Mononuclear cell (primary cell): ENCODE data around the gene RNU6-7. TPM values are rescaled to one million over a fixed set of nuclear protein-coding genes. Genes with fewer than 3 reads are reported as not detected.

Experiments used
- H3K27me3 ChIP-seq: 2 replicates; pipeline ENCODE4 v1.6.0; 2011; ENCODE audit warnings: low read length, control low read depth; ENCODE audit not compliant: insufficient read depth
- H3K4me1 ChIP-seq: 2 replicates; pipeline ENCODE4 v1.5.1; 2011; ENCODE audit warnings: mild to moderate bottlenecking, low read length, control low read depth; ENCODE audit not compliant: insufficient read depth
- H3K4me3 ChIP-seq: 2 replicates; pipeline ENCODE4 v1.5.1; 2011; ENCODE audit warnings: mild to moderate bottlenecking, low read length, moderate library complexity
- H3K9me3 ChIP-seq: 2 replicates; pipeline ENCODE4 v1.5.1; 2011; ENCODE audit warnings: low read depth, mild to moderate bottlenecking, control low read depth, low read length
- total RNA-seq: library from RNA; depleted of rRNA; stranded (reverse); fragments of >200 nt; gene quantifications from one replicate; pipeline ENCODE4 v1.2.3, GENCODE V29; 2012

RNU6-7 gene
- total RNA-seq, 1 donor = not detected

DNA sequence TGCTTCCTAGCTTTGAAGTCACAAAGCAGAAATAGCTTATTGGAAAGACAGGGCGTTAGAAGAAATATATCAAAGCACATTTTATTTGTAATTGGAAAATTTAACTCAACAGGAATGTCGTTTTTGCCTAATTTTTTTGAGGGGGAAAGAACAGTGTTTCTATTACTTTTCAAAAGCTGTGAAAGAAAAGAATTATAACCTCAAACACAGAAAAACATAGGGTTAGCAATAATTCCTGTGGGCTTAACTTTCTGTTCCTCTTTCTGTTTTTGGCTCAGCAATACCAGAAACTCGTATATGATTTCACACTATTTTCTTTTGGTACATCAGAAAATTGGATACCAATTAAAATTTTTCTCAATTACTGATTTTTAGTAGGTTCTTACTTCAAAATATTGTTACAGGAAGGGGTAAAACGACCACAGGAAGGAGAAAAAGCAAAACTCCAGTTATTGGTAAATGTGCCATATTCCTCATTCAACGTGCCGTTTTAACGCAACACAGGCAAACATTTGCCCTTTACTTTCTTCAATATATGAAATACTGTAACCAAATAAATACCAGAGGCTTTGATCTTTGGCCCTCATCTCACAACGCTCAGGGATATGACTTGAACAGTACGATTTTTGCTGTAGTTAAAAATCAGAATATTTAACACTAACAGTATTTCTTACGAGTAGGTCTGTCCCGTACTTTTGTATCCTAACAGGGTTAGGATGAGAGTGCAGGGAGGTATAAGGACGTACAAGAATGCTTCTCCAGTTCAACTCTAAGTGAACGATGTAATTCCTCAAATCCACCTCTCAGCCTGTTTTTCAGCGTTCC, 1.3 kb upstream of the RNU6-7 start:
- Histone ChIP-seq H3K27me3 (peaks cover 12% of the 10 kb centered on the region), H3K9me3 (no peaks in the 10 kb centered on the region), H3K4me1 (peaks cover 37% of the 10 kb centered on the region), H3K4me3 (peak overlapping the region; percentile 64)

DNA sequence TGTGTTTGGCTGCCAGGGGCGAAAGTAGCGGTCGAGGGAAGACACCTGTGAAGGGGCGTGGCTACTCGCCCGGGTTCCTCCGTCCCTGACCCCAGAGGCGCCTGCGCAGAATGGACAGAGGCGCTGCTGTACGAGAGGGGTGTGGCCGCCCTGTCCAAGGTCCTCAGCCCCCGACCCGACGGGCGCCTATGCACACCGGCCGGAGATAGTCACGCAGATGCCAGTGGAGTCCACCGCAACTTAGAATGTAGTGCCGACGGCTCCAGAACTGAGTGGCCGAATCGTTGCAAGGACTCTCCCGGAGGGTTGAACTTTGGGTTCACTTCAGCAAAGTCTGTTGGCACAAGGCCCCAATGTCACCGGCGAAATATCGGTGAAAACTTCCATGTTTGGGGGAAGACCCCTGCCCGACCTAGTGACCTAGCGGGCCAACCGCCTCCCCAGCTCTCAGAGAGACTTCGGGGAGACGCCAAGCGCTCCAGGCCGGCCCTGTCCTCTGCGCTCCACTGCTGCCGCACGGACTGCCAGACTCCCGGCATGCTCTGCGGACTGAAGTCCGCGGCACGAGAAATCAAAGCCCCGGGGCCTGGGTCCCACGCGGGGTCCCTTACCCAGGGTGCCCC, 541 bp upstream of the RNU6-7 start:
- no peaks in the 10 kb centered on the region for H3K9me3 ChIP-seq
- peaks cover 44% of the 10 kb centered on the region for H3K4me1 ChIP-seq
- H3K27me3 ChIP-seq = peaks cover 12% of the 10 kb centered on the region
- H3K4me3 ChIP-seq = peak overlapping the region; percentile 64

DNA sequence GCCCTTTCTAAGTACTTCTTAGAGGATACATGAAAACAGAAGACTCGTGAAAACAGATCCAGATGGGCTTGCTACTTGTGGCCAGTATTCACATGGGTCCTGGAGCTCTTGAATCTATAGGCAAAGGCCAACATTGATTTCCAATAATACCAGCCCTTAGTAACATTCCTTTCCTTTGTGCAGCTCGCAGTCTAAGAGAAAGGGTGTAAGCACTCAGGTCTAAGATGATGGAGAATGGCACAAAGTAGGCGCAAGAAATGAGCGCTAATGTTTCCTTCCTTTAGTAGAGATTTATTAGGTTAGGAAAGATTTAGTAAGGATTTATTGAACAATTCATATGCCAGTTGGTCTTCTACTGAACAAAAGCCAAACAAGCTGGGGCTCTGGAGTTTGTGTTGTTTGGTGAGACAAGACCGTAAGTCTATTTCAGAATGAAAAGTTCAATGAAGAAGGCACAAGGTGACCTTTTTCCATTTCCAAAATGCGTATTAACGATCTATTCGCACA, 699 bp downstream of the RNU6-7 start:
- H3K4me1 ChIP-seq = peaks cover 44% of the 10 kb centered on the region
- H3K27me3 ChIP-seq = peaks cover 12% of the 10 kb centered on the region
- H3K9me3 ChIP-seq = no peaks in the 10 kb centered on the region
- H3K4me3 ChIP-seq = peak overlapping the region; percentile 64

DNA sequence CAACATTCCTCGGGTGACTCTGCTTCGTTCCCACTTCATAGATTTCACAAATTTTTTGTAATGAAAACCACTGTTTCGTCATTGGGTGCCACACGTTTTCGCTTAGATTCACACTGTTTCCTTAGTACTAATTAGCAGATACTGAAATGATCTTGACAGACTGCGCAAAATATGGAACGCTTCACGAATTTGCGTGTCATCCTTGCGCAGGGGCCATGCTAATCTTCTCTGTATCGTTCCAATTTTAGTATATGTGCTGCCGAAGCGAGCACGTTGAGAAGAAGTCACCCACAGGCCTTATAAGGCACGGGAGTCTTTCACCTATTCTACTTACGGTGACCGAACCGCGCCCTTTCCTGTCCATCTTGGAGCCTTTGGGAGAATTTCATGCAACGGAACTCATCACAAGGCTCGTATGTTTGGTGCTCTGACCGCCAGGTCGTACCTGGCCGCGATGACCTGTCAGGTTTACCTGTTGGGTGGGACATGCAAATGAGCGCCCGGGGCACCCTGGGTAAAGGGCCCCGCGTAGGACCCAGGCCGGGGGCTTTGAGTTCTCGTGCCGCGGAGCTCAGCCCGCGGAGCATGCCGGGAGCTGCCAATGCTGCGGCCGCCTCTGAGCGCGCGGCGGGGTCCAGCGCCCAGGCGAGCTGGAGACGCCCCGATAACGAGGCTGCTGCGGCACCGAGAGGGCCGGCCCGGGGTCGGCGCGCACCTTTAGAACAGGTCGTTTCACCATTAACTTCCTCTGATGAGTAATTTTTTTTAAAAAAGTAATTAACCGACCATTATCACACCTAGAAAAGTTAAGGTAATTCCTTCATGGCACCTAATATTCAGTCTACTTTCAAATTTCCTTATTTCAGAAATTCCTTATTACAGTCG, 1.4 kb downstream of the RNU6-7 start, which contains the start of gene RNU6-8:
Gene RNU6-8 (minus strand): TSS at position 272 of the 885 bp plus-strand sequence.
- peak within 1 kb of the TSS; percentile 64 for H3K4me3 ChIP-seq
- H3K9me3 ChIP-seq = no peaks in the 10 kb centered on the region
- peaks cover 44% of the 10 kb centered on the region for H3K4me1 ChIP-seq
- peaks cover 12% of the 10 kb centered on the region for H3K27me3 ChIP-seq

DNA sequence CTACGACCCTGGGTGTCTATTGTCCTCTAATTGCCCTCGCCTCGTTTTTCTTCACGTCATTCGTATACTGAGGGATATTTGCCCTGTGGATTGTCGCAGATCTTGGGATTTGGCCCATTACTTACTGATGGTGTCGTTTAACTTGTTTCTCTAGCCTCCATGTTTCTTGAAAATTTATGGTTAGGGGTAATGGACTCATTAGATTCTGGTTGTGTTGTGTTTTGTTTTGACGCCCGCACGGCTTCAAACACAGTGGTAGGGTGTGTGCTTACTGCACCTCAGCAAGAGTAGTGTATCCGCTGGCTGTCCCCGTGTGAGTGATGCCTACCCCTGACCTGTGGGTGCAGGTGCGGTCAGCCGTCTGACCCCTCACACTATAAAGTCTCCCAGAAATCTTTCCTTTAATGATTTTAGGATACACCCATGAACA, 2.1 kb downstream of the RNU6-7 start:
- H3K27me3 ChIP-seq = peaks cover 12% of the 10 kb centered on the region
- H3K4me1 ChIP-seq = peaks cover 44% of the 10 kb centered on the region
- peak overlapping the region; percentile 64 for H3K4me3 ChIP-seq
- H3K9me3 ChIP-seq = no peaks in the 10 kb centered on the region

DNA sequence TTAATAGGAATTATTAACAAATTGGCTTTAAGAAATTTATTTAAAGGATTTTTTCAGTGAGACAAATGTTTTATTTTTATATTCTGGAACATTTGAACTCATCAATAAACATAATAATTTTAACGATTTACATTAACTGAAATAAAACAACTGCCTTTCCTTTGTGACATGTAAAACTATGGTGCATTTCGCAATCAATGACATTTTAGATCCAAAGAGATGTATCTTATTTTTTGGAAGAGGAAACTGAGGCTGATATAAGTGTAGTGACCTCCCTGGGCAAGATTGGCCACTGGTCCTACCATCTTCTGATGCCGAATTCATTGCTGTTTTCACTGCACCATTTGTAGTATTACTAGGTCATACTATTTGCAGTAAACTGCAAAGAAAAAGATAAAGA, 3.7 kb downstream of the RNU6-7 start:
- peaks cover 44% of the 10 kb centered on the region for H3K4me1 ChIP-seq
- H3K9me3 ChIP-seq = no peaks in the 10 kb centered on the region
- peaks cover 12% of the 10 kb centered on the region for H3K27me3 ChIP-seq
- no peak overlapping the region for H3K4me3 ChIP-seq

DNA sequence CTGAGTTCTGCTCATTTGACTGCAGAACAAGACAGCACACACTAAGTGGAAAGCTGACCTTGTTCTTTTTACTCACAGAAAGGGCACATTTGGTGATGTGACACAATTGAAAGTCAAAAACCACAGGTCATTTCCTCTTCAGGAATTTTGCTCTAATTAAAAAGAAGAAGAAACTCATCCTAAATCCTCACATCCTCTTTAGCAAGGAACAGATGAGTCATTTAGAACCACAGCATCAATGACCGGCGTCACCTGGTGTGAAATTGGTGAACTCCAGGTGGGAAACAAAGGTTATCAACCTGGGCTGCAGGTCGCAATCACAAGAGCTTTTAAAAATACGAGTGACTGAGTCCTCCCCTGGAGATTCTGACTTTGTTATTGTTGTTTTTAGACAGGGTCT, 4.1 kb downstream of the RNU6-7 start:
- H3K27me3 ChIP-seq = peaks cover 12% of the 10 kb centered on the region
- H3K4me3 ChIP-seq = no peak overlapping the region
- no peaks in the 10 kb centered on the region for H3K9me3 ChIP-seq
- H3K4me1 ChIP-seq = peaks cover 40% of the 10 kb centered on the region

DNA sequence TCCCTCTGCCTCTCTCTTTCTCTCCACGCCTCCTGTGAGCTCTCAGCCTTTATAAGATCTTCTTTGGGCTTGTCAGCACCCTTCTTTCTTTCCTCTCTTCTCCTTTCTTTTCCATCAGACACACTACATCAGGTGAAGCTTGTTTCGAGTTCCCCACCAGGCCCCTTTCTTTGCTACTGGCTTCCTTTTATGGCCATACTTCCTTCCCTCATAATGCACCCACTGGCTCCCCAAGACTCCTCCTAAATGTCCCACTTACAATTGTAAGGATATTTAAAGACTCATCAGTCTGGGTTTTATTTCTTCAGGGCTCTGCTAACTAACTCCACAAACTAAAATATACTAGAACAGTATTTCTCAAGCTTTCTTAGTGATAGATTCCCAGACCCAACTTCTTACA, 4.7 kb downstream of the RNU6-7 start:
- Histone ChIP-seq H3K27me3 (peaks cover 12% of the 10 kb centered on the region), H3K4me1 (peaks cover 34% of the 10 kb centered on the region), H3K9me3 (no peaks in the 10 kb centered on the region), H3K4me3 (no peak overlapping the region)

DNA sequence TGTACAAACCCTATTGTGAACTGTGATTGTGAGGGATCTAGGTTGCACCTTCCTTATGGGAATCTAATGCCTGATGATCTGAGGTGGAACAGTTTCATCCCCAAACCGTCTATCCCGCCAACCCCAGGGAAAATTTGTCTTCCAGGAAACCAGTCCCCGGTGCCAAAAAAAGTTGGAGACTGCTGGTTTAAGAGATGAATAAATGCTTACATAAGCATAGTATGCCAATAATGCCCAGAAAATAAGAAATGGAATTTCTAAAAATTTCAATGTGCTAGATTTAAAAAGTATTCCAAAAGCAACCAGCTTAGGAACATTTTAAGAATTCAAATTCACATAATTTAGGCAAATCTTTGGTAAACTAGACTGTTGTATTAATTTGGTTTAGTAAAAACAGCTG, 6.6 kb downstream of the RNU6-7 start:
- Histone ChIP-seq H3K27me3 (peaks cover 9% of the 10 kb centered on the region), H3K4me1 (peaks cover 15% of the 10 kb centered on the region), H3K9me3 (no peaks in the 10 kb centered on the region), H3K4me3 (no peak overlapping the region)

DNA sequence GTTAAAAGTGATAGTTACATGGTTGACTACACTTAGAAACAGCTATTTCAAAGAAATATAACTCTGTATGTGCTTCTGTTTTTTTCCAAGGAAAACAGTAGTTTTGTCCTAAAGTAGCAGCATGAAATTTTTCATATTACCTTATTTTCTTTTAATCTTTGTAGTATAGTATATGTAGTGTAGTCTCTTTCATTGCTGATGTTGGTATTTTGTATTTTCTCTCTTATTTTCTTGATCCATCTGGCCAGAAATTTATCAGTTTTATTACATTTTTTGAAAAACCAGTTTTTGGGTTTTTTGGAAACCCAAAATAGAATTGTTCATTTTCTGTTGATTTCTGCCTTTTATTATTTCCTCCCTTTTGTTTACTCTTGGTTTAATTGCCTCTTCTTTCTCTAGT, 7.6 kb downstream of the RNU6-7 start:
- Histone ChIP-seq H3K4me1 (peaks cover 8% of the 10 kb centered on the region), H3K9me3 (no peaks in the 10 kb centered on the region), H3K4me3 (no peak overlapping the region), H3K27me3 (peaks cover under 1% of the 10 kb centered on the region)

DNA sequence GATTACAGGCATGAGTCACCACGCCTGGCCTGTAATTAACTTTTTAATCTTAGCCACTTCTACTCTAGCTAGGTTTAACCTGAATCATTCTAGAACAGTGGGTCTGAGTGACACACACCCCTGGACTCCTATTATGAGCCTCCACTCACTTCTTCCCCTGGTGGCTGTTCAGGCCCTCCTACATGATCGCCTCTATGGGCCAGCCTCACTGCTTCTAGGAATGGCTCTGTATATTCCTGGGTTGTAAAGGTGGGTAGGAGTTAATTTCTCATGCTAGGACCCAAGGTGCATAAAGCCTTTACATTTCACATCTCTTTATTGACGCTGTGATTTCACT, 9.2 kb downstream of the RNU6-7 start:
- Histone ChIP-seq H3K4me1 (peaks cover 3% of the 10 kb centered on the region), H3K9me3 (no peaks in the 10 kb centered on the region), H3K27me3 (no peaks in the 10 kb centered on the region), H3K4me3 (no peak overlapping the region)

DNA sequence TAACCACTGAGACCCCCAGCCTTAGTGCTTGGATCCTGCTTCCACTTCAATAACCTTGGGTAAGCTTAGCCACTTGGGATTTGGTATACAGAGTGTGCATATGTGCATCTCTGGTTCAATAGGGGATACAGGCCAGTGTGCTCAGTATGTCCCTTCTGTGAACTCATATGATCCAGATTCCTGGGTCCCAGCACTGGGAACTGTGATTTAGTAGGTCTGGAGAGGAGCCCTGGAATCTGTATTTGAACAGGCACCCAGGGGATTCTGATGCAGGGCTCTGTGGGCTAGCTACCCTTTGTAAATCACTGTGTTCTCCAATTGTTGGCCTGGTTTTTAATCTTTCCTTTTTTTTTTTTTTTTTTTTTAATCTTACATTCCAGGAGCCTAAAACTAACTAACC, 11.0 kb downstream of the RNU6-7 start:
- Histone ChIP-seq H3K9me3 (no peaks in the 10 kb centered on the region), H3K27me3 (no peaks in the 10 kb centered on the region), H3K4me3 (no peak overlapping the region), H3K4me1 (no peaks in the 10 kb centered on the region)

DNA sequence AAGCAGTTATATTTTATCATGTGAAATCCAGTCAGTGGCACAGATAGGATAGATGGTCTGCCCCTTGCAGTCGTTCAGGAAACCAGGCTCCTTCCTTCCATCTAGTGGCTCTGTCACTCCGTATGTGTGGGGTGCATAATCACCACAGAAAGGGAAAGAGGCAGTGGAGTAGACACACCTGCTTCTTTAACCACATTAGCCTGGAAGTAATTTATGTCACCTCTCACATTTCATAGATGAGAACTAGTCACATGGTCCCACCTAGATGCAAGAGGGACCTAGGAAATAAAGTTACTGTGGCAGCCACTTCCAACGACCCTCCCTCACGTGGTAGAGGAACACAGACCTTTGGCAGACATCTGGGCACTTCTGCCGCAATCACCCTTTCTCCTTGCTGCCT, 15.5 kb downstream of the RNU6-7 start:
- no peaks in the 10 kb centered on the region for H3K4me1 ChIP-seq
- no peaks in the 10 kb centered on the region for H3K27me3 ChIP-seq
- H3K4me3 ChIP-seq = no peak overlapping the region
- no peaks in the 10 kb centered on the region for H3K9me3 ChIP-seq

DNA sequence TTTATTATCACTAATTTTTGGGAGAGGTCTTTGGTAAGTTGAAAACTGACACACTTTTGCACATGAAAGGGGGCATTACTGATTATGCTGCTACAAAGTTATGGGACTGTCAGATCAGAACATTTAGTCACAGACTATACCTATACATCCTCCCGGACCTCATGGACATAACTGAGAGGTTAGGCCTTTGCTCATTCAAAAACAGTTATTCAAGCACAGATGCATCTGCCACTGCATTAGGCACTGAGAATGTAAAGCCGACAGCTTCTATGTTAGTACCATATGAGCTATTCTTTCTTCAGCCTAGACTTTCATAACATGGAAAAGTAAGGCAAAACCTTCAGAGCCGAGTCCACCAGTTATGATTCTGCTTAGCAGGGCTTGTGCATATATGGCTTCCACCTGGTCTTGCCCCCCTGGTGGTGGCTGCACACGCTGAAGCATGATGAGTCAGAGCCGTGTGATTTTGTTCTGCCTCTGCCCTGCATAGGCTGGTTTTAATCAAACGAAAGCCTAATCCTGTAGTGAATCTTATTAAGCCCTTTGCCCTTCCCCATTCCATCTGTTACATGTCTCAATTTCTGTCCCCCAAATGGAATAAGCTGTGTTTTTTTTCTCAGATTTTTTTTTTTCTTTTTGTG, 23.0 kb downstream of the RNU6-7 start:
- H3K27me3 ChIP-seq = no peaks in the 10 kb centered on the region
- H3K9me3 ChIP-seq = no peaks in the 10 kb centered on the region
- H3K4me1 ChIP-seq = no peaks in the 10 kb centered on the region
- H3K4me3 ChIP-seq = no peak overlapping the region
